ENCODE results near the gene SAMD13. TPM values are rescaled to one million over a fixed set of nuclear protein-coding genes. Genes with fewer than 3 reads are reported as not detected.

The SAMD13 gene
- total and polyA plus RNA-seq, 2 donors (not counting 3 experiments of a cell fraction or from before 2014, with no cell fraction given), result 1.2 to 4.8 TPM

DNA sequence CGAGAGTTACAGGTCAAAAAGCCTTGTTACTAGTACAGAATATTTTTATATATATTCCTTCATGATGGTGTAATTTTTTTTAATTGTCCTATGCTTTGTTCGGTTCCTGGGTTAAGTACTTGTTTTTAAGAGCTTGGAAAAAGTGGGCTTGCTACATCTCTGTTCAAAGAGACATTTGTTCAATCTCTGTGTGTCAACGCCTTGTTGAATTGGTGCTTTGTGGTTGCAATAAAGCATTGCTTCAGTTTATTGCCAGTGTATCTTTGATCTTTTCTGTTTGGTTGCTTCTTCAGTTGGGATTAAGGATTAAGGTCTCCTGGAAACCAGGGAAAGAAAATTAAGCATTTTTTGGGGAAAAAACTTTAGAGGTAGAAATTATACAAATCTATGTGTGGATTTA is 49.0 kb downstream of the SAMD13 start:
- CTCF ChIA-PET, result interaction anchor here (1.2 kb wide), 1 partner anchor 17 kb away, joined by 3 read pairs; no protein-coding TSS in a partner anchor
- Histone ChIP-seq H3K4me3 (replicated peaks in 1 of 3; ENCODE audit: insufficient read depth in 1 of 3, low read depth in 1 of 3, low read length in 3 of 3) (no peak overlapping the region), H3K27me3 (ENCODE audit: control insufficient read depth in 2 of 2, insufficient read depth in 2 of 2, low read length in 2 of 2) (no peaks in the 10 kb centered on the region), H3K9ac (replicated peaks; ENCODE audit: extremely low read depth, insufficient read depth, low read length) (no peak overlapping the region), H3K4me1 (ENCODE audit: control insufficient read depth, extremely low read depth, insufficient read depth, low read length) (no peaks in the 10 kb centered on the region), H3K9me3 (replicated peaks; ENCODE audit: control insufficient read depth, insufficient read depth, low read length) (no peaks in the 10 kb centered on the region), H3K36me3 (ENCODE audit: control insufficient read depth in 2 of 2, extremely low read depth in 1 of 2, insufficient read depth in 2 of 2, low read length in 2 of 2) (no peaks in the 10 kb centered on the region), H4K20me1 (replicated peaks; ENCODE audit: control insufficient read depth, extremely low read depth, insufficient read depth, low read length) (no peaks in the 10 kb centered on the region), H3K79me2 (ENCODE audit: control insufficient read depth, insufficient read depth, low read length) (no peaks in the 10 kb centered on the region), H3K9me1 (replicated peaks; ENCODE audit: control insufficient read depth, extremely low read depth, insufficient read depth, low read length) (no peaks in the 10 kb centered on the region), H3K4me2 (ENCODE audit: insufficient read depth, low read length) (no peak overlapping the region), H2AFZ (ENCODE audit: low read depth, low read length) (no peak overlapping the region), H3K27ac (ENCODE audit: insufficient read depth, low read depth, low read length) (no peak overlapping the region)
- dilution Hi-C loops (cut with MboI; ENCODE audit: extremely low pct_ligation_motif_present, low sequenced_read_pairs), result no loop called here
- BruUV-seq (replicated peaks), result no TSS peak
- POLR2A ChIA-PET, result no interaction called here
- DNase-seq (ENCODE audit: low read depth, low spot score), result no peak
- intact Hi-C loops (cut with micrococcal nuclease), result no loop called here
- FAIRE-seq, result no peak
- no peak for TF ChIP-seq MYC (IDR thresholded peaks at IDR 0.05; ENCODE audit: low read depth, low read length)
- no peak for TF ChIP-seq FOS (IDR thresholded peaks at IDR 0.05; ENCODE audit: borderline replicate concordance, insufficient read depth, low read length)
- no peak for TF ChIP-seq JUN (IDR thresholded peaks at IDR 0.05; ENCODE audit: borderline replicate concordance, insufficient read depth, insufficient read length, low read depth)
- TF ChIP-seq EZH2 (IDR thresholded peaks at IDR 0.05; ENCODE audit: borderline replicate concordance, low read depth, low read length, severe bottlenecking), result no peak
- TF ChIP-seq POLR2AphosphoS5 (IDR thresholded peaks at IDR 0.05; ENCODE audit: insufficient read depth, low read depth, low read length), result no peak
- no peak for TF ChIP-seq GATA2 (IDR thresholded peaks at IDR 0.05; ENCODE audit: insufficient read depth, insufficient read length, low read depth, low read length)
- TF ChIP-seq, protein P1, sequence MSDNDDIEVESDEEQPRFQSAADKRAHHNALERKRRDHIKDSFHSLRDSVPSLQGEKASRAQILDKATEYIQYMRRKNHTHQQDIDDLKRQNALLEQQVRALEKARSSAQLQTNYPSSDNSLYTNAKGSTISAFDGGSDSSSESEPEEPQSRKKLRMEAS (IDR thresholded peaks at IDR 0.05; ENCODE audit: insufficient read depth, insufficient read length), result no peak
- no peak for TF ChIP-seq POLR2A (IDR thresholded peaks at IDR 0.05; ENCODE audit: low read depth, low read length)
- TF ChIP-seq, protein P2, sequence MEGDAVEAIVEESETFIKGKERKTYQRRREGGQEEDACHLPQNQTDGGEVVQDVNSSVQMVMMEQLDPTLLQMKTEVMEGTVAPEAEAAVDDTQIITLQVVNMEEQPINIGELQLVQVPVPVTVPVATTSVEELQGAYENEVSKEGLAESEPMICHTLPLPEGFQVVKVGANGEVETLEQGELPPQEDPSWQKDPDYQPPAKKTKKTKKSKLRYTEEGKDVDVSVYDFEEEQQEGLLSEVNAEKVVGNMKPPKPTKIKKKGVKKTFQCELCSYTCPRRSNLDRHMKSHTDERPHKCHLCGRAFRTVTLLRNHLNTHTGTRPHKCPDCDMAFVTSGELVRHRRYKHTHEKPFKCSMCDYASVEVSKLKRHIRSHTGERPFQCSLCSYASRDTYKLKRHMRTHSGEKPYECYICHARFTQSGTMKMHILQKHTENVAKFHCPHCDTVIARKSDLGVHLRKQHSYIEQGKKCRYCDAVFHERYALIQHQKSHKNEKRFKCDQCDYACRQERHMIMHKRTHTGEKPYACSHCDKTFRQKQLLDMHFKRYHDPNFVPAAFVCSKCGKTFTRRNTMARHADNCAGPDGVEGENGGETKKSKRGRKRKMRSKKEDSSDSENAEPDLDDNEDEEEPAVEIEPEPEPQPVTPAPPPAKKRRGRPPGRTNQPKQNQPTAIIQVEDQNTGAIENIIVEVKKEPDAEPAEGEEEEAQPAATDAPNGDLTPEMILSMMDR (IDR thresholded peaks at IDR 0.05; ENCODE audit: extremely low read depth in 1 of 2, insufficient read depth in 1 of 2, low read depth in 1 of 2, low read length in 2 of 2), result no peak

Measured in endothelial cell of umbilical vein (primary cell).